Ishikawa (cell line): ENCODE data around the gene MXRA8.

ENCODE experiments used
- CEBPB ChIP-seq: IDR thresholded peaks from 2 replicates; pipeline ENCODE4 v1.6.1; 2012
- CREB1 ChIP-seq: IDR thresholded peaks from 2 replicates; pipeline ENCODE4 v1.6.1; 2012; ENCODE audit warnings: low read depth
- EGR1 ChIP-seq: IDR thresholded peaks from 2 replicates; pipeline ENCODE4 v1.6.1; 2012
- EP300 ChIP-seq: IDR thresholded peaks from 2 replicates; pipeline ENCODE4 v1.6.1; 2012; ENCODE audit warnings: borderline replicate concordance
- FOXM1 ChIP-seq: IDR thresholded peaks from 2 replicates; pipeline ENCODE4 v1.6.1; 2012; ENCODE audit warnings: low read depth, borderline replicate concordance
- MAX ChIP-seq: IDR thresholded peaks from 2 replicates; pipeline ENCODE4 v1.6.1; 2012
- TAF1 ChIP-seq: IDR thresholded peaks from 2 replicates; pipeline ENCODE4 v1.6.1; 2012; ENCODE audit warnings: low read depth, mild to moderate bottlenecking
- TCF12 ChIP-seq: IDR thresholded peaks from 2 replicates; pipeline ENCODE4 v1.6.1; 2012; ENCODE audit warnings: low read depth
- TEAD4 ChIP-seq: IDR thresholded peaks from 2 replicates; pipeline ENCODE4 v1.6.1; 2012
- USF1 ChIP-seq: IDR thresholded peaks from 2 replicates; pipeline ENCODE4 v1.6.1; 2012
- YY1 ChIP-seq: IDR thresholded peaks from 2 replicates; pipeline ENCODE4 v1.6.1; 2012; ENCODE audit warnings: low read depth
- TF ChIP-seq, protein P1 (sequence below): IDR thresholded peaks from 2 replicates; pipeline ENCODE4 v1.6.1; 2012; ENCODE audit warnings: low read depth, mild to moderate bottlenecking

DNA sequence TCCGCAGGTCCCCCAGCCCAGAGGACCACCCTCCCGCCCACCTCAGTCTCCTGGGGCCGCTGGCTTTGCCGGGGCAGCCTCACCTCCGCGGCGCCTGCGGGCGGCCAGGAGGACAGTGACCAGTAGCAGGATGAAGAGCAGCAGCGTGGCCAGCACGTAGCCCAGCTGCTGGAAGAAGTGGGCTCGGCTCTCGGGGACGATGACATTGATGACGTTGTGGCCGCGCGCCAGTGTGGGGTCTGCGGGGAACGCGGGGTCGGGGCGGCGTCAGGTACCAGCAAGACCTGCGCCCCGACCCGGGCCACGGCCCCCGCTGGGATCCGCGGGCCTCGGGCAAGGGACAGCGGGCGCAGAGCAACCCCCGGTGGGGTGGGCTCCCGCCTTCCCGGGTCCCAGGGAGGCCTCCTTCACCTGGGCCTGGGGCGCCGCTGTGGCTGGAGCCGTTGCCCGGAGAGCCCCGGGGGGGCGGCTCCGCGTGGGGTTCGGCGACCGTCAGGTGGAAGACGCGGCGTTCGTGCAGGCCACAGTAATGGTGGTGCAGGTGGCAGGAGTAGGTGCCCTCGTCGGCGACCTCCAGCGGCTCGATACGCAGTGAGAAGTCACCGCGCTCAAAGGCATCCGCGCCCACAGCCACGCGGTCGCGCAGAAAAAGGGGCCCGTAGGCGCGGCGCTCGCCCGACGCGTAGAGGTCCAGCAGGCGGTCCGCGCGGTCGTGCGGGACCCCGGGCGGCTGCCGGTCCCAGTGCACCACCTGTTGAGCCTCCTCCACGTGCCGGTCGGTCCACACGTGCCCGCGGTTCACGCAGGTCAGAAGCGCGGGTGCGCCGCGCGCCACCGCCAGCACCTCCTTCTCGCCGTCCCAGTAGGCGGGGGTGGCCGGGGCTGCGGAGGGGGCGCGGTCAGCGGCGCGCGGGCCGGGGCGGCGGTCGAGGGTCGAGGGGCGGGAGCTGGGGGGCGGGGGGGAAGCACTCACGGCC, 3.8 kb downstream of the MXRA8 start:
- TF ChIP-seq CEBPB (no peak), YY1 (no peak), EP300 (no peak), USF1 (no peak), TCF12 (no peak), TEAD4 (no peak), FOXM1 (no peak), EGR1 (no peak), TAF1 (no peak), MAX (no peak; the same call in 1 of the 2 replicates), CREB1 (no peak)
- TF ChIP-seq, protein P1, sequence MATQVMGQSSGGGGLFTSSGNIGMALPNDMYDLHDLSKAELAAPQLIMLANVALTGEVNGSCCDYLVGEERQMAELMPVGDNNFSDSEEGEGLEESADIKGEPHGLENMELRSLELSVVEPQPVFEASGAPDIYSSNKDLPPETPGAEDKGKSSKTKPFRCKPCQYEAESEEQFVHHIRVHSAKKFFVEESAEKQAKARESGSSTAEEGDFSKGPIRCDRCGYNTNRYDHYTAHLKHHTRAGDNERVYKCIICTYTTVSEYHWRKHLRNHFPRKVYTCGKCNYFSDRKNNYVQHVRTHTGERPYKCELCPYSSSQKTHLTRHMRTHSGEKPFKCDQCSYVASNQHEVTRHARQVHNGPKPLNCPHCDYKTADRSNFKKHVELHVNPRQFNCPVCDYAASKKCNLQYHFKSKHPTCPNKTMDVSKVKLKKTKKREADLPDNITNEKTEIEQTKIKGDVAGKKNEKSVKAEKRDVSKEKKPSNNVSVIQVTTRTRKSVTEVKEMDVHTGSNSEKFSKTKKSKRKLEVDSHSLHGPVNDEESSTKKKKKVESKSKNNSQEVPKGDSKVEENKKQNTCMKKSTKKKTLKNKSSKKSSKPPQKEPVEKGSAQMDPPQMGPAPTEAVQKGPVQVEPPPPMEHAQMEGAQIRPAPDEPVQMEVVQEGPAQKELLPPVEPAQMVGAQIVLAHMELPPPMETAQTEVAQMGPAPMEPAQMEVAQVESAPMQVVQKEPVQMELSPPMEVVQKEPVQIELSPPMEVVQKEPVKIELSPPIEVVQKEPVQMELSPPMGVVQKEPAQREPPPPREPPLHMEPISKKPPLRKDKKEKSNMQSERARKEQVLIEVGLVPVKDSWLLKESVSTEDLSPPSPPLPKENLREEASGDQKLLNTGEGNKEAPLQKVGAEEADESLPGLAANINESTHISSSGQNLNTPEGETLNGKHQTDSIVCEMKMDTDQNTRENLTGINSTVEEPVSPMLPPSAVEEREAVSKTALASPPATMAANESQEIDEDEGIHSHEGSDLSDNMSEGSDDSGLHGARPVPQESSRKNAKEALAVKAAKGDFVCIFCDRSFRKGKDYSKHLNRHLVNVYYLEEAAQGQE: no peak
